Tongue (tissue), 2 donors: Measurements from ENCODE around the gene MYO3B. TPM values are rescaled to one million over a fixed set of nuclear protein-coding genes. Genes with fewer than 3 reads are reported as not detected.
"Not testable (repeated sequence)": the region's sequence is repeated elsewhere in the genome, so short reads cannot be mapped to it uniquely, and the experiment has no call there.

Experiments used
- DNase-seq: peaks from one replicate; pipeline ENCODE4 v3.0.0-alpha.2; 2015
- total RNA-seq: library from RNA; depleted of rRNA; stranded (reverse); fragments of >200 nt; gene quantifications from one replicate; pipeline ENCODE4 v1.2.3, GENCODE V29; 2014

Gene MYO3B
- total RNA-seq, 1 donor from 2014 or later: 1.8 TPM

DNA sequence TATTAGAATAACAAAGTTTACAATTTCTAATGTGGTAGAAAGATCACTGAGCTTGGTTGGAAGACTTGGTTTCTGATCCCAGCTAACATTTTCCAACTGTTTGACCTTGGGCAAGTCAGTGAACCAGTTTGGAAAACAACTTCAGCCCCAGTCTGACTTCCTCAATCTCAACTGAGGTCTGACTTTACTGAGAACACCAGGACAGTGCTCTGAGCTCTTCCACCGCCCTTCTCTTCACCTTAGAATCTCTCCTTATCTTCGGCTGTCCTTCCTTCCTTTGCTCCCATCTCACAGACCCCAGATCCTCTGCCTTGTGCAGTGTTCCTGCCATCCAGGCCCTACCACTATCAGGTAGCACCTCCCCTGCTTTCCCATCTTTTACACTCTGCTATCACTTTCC is 343.4 kb downstream of the MYO3B start:
- DNase-seq: no peak

DNA sequence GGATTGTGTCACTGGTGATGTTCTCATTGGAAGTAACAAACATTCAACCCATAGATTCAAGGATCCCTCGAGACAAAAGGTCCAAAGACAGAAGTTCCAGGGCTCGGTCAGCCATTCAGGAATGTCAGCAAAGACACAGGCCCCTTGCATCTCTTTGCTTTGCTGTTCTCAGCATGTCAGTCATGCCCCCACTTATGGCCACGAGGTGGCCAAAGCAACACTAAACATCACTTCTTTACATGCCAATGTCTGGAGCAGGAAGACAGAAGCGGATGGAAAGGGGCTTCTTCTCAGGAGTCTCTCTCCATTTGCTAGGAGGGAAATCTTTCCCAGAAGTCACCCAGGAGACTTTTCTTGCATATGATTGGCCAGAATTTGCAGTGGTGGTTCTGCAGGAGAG is 345.6 kb downstream of the MYO3B start:
- no peak for DNase-seq

DNA sequence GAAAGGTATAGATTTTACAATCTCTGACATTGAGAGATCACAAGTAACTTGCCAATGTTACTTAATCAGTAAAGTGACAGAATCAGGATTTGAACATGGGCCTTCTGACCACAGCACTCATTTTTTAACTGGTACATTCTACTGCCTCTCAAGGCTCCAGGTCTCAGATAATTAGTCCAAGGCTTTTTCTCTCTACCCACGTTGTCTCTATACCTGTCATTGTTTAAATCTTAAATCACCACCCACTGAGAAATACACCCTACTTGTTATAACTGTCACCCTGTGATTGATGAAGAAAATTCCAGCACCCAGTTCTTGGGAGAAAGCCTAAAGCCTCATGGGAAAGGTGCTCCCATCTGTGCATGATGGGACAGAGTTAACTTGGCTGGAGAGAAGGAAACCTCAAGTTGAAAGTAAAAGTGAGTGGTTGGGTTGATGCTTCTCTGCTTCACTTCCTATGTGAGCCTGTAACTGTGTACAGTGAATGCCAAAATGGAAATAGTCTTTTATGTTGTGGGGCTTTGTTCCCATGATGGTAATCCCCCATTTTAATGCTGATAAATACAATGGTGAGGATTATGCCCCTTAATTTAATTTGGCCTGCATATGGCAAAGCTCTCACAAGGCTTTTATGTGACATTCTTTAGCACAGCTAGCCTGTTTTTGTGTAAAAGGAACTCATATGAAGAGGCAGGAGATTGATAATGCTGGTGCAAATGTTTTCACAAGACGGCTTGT is 347.1 kb downstream of the MYO3B start:
- DNase-seq: no peak

DNA sequence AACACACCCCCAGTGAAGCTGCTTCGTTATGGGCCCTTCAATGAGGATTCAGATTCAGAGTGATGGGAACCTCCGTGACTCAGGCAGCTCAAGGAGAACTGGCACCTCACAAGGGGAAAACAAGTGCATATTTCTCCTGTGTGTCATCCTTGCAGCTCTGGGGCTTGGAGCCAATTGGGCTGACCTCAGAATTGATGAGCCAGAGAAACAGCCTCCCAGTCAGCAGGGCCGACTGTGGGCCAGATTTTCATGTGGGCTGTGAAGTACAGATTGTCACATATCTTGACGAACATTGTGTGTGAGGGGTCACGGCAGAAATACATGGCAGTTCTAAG is 347.6 kb downstream of the MYO3B start:
- peak; percentile 45 for DNase-seq

DNA sequence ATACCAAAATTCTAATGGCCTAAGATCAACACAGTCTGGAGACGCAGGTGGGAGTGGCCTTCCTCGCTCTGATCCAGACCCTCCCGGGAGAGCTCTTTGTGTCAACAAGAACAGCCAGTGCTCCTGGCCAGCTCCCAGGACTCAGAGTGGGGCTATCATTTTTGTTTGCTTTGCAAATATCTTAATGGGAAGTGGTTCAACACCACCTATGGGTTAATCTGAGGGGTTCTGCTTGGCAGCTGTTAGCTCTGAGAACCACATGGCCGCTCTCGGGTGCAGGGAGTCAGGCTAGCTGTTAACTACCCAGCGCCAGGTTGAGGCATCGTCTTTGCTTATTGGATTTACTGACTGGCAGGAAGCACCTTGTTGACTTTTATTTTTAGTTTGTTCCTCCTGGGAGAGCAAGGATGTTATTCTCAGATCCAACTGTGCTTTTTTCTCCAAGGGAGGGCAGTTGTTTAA is 352.4 kb downstream of the MYO3B start:
- DNase-seq: peak; percentile 71

DNA sequence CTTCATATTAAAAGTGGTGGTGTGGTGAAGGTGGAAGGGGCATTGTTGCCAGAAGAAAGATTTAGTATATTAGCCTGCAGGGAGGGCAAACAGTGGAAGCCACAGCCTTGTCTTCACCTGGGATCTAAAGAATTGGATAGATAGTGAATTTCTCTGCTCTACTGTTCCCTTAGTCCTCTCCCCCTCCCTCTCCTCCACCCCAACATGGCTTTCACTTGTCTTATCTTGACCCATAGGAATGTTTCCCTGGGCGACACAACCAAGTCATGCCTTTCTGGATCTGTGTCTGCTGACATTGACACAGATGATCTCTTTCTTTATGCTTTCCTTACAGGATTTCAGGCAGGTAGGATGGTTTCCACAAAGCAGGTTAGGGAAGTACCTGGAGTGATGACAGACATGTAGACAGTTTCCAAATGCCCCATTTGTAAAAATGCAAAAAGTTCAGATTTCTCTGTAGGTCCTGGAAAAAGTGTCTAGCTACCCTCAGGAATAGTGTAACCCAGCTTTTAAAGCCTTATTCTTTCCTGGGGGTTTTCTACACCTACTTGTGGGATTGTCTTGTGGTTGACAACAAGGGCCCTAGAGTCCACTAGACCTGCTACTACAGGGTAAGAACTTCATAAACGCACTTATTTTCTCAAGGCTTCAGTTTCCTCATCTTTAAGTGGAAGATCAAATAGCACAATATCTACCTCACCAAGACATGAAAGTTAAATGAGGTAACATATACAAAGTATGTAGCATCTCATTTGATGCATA is 353.0 kb downstream of the MYO3B start:
- no peak for DNase-seq

DNA sequence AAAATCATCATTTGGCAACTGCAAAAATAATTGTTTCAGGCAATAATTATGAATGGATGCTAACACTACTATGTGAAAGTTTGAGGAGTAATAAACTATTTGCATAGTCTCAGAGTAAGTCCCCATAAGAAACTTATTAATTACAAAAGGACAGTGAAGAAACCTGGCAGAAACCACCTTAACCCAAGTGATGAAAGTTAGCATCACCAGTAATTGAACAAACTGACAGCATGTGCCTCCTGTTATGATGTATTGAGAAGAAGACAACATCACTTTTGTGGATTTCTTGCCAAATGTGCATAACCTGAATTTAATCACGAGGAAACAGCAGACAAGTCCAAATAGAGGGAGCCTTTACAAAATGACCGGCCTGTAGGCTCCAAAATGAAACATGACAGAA is 353.9 kb downstream of the MYO3B start:
- no peak for DNase-seq

DNA sequence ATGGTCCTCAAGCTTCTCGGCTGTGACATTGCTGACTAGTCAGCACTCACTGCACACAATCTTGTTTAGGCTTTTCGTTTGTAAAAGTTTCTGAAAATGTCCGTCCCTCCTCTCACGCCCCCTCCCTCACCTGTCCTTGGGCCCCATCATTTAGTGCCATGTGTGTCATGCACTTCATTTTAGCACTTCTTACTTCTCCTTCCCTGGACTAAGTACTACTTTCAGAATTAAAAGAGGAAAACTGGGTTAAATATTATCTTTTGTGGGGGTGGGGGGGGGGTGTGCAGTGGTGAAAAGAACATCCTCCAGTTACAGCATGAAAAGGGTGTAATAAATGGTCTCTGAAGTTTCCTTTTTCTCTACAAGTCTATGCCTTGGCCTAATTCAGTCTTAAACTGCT is 355.2 kb downstream of the MYO3B start:
- no peak for DNase-seq

DNA sequence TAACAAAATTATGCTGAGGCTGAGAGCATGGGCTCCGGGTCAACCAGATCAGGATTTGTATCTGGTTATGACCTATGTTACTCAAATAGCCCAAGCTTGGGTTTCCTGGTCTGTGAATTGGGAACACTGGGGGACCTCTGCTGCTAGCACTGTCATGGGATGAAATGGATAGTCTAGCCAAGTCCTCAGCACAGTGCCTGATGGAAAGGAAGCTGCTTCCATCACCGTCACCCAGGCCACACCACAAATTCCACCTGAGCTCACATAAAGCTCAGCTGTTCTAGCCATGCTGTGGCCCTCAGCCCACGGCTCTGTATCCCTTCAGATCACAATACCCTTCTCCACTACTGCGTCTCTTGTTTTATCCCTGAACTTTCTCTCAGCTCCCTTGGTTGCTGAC is 357.6 kb downstream of the MYO3B start:
- DNase-seq: no peak

DNA sequence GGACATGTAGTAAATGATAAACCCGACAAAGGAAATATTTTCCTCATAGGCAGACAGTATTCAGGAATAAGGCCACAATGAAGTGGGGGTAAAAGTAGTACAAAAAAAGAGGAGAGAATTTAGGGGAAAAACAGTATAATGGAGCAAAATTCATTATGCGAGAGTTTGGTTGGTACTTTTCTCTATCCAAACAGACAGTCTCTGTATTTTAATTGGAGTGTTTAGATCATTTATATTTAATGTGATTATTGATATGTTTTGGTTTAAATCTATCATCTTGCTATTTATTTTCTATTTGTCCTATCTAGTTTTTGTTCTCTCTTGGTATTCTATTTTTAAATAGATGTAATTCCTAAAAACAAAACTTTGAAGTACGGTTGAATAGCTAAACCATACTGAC is 366.9 kb downstream of the MYO3B start:
- DNase-seq: no peak

- DNase-seq: no peak
Observed at GRCh38 chr2:170548304-170548703, 370.4 kb downstream of the MYO3B start.

DNA sequence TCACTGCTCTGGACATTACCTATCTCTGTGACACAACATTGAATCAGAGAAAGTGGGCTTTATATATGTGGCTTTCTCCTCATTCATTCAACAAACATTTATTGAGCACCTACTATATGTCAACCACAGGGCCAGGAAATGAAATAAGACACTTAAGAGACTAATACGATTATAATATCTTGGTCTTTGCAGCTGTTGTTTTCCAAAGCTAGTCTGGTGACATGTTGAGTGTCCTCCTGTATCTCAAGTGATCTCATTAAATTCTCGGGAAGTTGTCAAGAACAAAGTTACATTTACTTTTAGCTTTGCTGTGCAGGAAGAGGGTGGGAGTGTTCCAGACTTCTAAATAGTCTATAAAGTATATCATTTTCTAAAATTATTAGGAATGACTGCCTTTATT is 372.6 kb downstream of the MYO3B start:
- DNase-seq: peak; percentile 26

DNA sequence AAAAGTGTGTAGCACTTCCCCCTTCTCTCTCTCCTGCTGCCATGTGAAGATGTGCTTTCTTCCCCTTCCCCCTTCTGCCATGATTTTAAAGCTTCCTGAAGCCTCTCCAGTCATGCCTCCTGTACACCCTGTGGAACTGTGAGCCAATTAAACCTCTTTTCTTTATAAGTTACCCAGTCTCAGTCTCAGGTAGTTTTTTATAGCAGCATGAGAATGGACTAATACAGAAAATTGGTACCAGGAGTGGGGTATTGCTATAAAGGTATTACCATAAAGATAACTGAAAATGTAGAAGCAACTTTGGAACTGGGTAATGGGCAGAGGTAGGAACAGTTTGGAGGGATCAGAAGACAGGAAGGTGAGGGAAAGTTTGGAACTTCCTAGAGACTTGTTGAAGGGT is 374.0 kb downstream of the MYO3B start:
- not testable (repeated sequence) for DNase-seq

DNA sequence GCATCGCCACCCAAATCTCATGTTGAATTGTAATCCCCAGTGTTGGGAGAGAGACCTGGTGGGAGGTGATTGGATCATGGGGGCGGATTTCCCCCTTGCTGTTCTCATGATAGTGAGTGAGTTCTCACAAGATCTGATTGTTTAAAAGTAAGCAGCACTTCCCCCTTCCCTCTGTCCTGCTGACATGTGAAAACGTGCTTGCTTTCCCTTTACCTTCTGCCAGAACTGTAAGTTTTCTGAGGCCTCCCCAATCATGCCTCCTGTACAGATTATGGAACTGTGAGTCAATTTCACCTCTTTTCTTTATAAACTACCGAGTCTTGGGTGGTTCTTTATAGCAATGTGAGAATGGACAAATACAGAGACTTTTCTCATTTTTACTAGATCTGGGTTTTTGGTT is 375.8 kb downstream of the MYO3B start:
- DNase-seq: no peak

DNA sequence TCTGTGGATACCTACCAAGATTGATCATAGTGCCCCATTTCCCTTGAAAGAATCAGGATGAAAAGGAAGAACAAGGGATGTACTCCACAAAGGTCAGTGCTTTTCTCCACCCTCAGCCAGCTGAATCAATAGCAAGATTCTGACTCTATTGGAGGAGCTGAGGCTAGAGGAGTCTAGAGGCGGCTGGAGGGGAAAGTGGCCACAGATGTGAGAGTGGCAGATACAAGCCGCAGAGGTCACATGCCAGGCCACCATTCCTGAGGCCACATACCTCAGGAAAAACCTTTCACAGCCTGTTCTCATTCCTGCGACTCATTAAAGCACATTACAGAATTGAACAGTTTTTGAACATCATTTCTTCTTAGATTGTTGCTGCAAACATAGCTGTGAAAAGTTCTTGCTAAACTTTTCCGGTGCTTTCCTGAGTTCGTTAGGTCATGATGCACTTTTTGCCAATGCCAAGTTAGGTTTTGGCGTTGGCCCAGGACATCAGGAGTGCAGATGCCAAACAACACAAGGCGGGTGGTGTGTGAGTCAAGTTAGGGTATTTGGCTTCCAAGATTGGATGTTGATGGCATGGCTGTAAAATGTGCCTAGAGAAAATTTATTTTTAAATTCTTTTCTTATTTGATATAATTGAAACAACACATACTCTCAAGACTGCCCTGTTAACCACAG is 376.5 kb downstream of the MYO3B start:
- DNase-seq: peak; percentile 27

DNA sequence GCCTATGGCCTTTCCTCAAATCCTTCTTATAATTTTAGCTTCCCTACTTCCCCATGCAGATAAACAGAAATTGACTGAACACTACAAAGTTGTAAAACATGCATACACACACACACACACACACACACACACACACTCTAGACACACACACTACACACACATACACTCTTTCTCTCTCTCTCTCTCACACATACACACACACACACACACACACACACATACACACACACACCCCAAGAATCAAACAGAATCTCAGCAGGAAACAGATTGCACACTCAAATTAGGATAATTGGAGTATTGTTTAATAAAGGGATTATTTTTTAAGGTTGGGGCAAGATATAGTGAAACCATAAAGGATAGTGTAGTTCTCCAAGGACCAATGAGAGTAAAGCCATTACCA is 385.0 kb downstream of the MYO3B start:
- no peak for DNase-seq

DNA sequence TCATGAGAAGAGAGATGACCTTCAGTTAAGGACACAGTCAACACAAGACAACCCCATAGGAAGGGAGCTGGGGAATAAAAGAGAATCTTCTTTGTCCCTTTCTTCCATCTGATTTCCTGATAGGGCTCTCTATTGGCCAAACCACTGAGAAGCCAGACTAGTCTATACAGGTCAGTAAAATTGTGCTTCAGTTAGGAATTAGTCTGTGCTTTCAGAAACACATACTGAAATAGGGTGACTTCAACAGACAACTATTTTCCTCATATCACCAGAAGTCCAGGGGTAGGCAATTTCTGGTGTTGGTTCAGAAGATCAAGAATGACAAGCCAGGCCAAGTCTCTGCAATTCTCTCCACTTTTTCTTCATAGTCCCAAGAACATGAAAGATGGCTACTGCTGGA is 385.5 kb downstream of the MYO3B start:
- DNase-seq: no peak

DNA sequence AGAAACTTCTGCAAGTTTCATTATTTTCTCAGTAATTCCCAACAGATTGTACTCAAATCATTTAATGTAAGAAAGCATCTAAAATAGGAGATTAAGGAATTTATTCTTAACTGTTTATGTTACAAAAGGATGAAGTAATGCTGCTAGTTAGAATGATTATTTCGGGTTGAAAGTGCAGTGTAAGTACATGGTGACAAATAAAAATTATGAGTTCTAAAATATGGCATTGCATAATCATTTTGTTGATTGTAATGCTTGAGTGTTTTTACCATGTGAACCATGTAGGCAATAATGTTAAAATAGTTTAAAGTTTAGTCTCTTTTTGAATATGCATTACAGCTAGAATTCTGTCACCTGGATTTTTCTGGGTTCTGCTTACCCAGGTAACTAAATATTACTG is 388.2 kb downstream of the MYO3B start:
- no peak for DNase-seq

GRCh38 chr2:170567429-170567828 is 389.5 kb downstream of the MYO3B start:
- peak; percentile 8 for DNase-seq

DNA sequence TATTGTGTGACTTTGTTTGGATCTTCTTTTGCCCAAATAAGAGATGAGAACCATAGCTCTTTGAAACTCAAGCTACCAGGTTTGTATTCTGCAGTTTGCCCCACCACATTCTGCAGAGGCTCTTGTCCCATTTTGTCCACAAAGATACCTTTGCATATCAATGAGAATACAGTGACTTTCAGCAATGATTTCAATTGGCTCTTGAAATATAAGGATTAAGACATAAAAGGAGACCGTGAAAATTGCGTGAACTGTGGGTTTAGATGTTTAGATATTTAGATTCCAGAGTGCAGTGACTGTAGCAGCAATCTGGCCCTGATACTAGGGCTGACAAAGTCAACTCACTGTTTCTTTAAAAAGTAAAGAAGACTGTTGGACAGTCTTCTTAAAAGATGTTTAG is 390.6 kb downstream of the MYO3B start:
- no peak for DNase-seq

- no peak for DNase-seq
Observed at GRCh38 chr2:170571612-170572011, 393.7 kb downstream of the MYO3B start.

- no peak for DNase-seq
Observed at GRCh38 chr2:170573671-170574070, 395.7 kb downstream of the MYO3B start.

DNA sequence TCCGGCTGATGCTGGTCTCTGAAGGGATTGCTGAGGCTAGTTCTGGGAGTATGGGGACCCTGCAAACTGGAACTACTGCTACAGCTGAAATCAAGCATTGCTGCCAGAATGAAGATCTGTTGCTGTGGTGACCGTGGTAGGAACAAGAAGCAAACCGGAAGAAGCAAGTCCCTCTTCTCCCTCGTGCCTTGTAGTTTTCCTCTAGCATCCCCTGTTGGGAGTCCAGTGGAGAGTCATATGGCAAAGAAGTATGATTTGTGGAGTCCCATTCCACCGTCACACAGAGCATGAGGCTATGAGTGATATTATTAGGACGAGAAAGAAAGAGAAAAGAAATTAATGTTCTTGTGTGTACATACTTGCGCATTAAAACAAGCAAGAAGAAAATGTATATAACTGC is 398.3 kb downstream of the MYO3B start:
- DNase-seq: no peak

- no peak for DNase-seq
Observed at GRCh38 chr2:170577356-170577755, 399.4 kb downstream of the MYO3B start.
